ENCODE data around the gene CMSS1.

CMSS1 gene

GRCh38 chr3:100131241-100131640 is 313.6 kb downstream of the CMSS1 start:
- H4K20me1 ChIP-seq (ENCODE audit: insufficient read depth, low read length): no peaks in the 10 kb centered on the region
- no peak overlapping the region for H2AFZ ChIP-seq (ENCODE audit: low read length)
- no peak overlapping the region for H3K27ac ChIP-seq (ENCODE audit: low read depth, low read length, poor library complexity, severe bottlenecking)
- H3K9me2 ChIP-seq (ENCODE audit: low read depth, low read length): no peaks in the 10 kb centered on the region
- TF ChIP-seq EZH2 (IDR thresholded peaks at IDR 0.05; ENCODE audit: borderline replicate concordance, low read length): no peak
- TF ChIP-seq CTCF (IDR thresholded peaks at IDR 0.05; ENCODE audit: low read length): no peak
- no peaks in the 10 kb centered on the region for H3K4me1 ChIP-seq (ENCODE audit: insufficient read depth, low read length, severe bottlenecking)
- no peak overlapping the region for H3K4me2 ChIP-seq (ENCODE audit: low read length)
- no peak overlapping the region for H3K9ac ChIP-seq (ENCODE audit: low read length)
- H3K27me3 ChIP-seq (ENCODE audit: insufficient read depth, low read length): no peaks in the 10 kb centered on the region
- no peaks in the 10 kb centered on the region for H3K36me3 ChIP-seq (ENCODE audit: insufficient read depth, low read length)
- H3F3A ChIP-seq (ENCODE audit: insufficient read depth, low read length): no peaks in the 10 kb centered on the region
- no peaks in the 10 kb centered on the region for H3K79me2 ChIP-seq (ENCODE audit: insufficient read depth, low read length)
- H3K9me3 ChIP-seq (ENCODE audit: low read length): no peaks in the 10 kb centered on the region
- no peak overlapping the region for H3K4me3 ChIP-seq (ENCODE audit: low read depth, low read length, poor library complexity, severe bottlenecking)

GRCh38 chr3:100136921-100137320 is 319.3 kb downstream of the CMSS1 start:
- Histone ChIP-seq H3K27ac (ENCODE audit: low read depth, low read length, poor library complexity, severe bottlenecking) (no peak overlapping the region), H3F3A (ENCODE audit: insufficient read depth, low read length) (no peaks in the 10 kb centered on the region), H3K27me3 (ENCODE audit: insufficient read depth, low read length) (no peaks in the 10 kb centered on the region), H3K79me2 (ENCODE audit: insufficient read depth, low read length) (no peaks in the 10 kb centered on the region), H3K4me2 (ENCODE audit: low read length) (no peak overlapping the region), H3K4me1 (ENCODE audit: insufficient read depth, low read length, severe bottlenecking) (no peaks in the 10 kb centered on the region), H3K4me3 (ENCODE audit: low read depth, low read length, poor library complexity, severe bottlenecking) (no peak overlapping the region), H3K9me3 (ENCODE audit: low read length) (no peaks in the 10 kb centered on the region), H3K9me2 (ENCODE audit: low read depth, low read length) (no peaks in the 10 kb centered on the region), H2AFZ (ENCODE audit: low read length) (no peak overlapping the region), H3K36me3 (ENCODE audit: insufficient read depth, low read length) (no peaks in the 10 kb centered on the region), H4K20me1 (ENCODE audit: insufficient read depth, low read length) (no peaks in the 10 kb centered on the region), H3K9ac (ENCODE audit: low read length) (no peak overlapping the region)
- TF ChIP-seq CTCF (IDR thresholded peaks at IDR 0.05; ENCODE audit: low read length) (no peak), EZH2 (IDR thresholded peaks at IDR 0.05; ENCODE audit: borderline replicate concordance, low read length) (no peak)

GRCh38 chr3:100140976-100141375 is 323.3 kb downstream of the CMSS1 start:
- Histone ChIP-seq H3K9me3 (ENCODE audit: low read length) (0 out of 2 replicates have a peak, but pooled peaks cover 5% of the 10 kb centered on the region), H4K20me1 (ENCODE audit: insufficient read depth, low read length) (no peaks in the 10 kb centered on the region), H3F3A (ENCODE audit: insufficient read depth, low read length) (no peaks in the 10 kb centered on the region), H3K36me3 (ENCODE audit: insufficient read depth, low read length) (no peaks in the 10 kb centered on the region), H3K4me2 (ENCODE audit: low read length) (no peak overlapping the region), H3K27me3 (ENCODE audit: insufficient read depth, low read length) (no peaks in the 10 kb centered on the region), H3K4me3 (ENCODE audit: low read depth, low read length, poor library complexity, severe bottlenecking) (no peak overlapping the region), H2AFZ (ENCODE audit: low read length) (no peak overlapping the region), H3K27ac (ENCODE audit: low read depth, low read length, poor library complexity, severe bottlenecking) (no peak overlapping the region), H3K9ac (ENCODE audit: low read length) (no peak overlapping the region), H3K4me1 (ENCODE audit: insufficient read depth, low read length, severe bottlenecking) (no peaks in the 10 kb centered on the region), H3K9me2 (ENCODE audit: low read depth, low read length) (no peaks in the 10 kb centered on the region), H3K79me2 (ENCODE audit: insufficient read depth, low read length) (no peaks in the 10 kb centered on the region)
- TF ChIP-seq EZH2 (IDR thresholded peaks at IDR 0.05; ENCODE audit: borderline replicate concordance, low read length) (no peak), CTCF (IDR thresholded peaks at IDR 0.05; ENCODE audit: low read length) (no peak)

Measured in OCI-LY1 (cell line).